ENCODE data around the gene MARK3. TPM values are rescaled to one million over a fixed set of nuclear protein-coding genes. Genes with fewer than 3 reads are reported as not detected.

The MARK3 gene
- total and polyA plus RNA-seq, 10 of the 15 experiments (the other 5 are each of a cell fraction or from before 2014, with no cell fraction given) = 10.7 to 75.1 (median 41.4) TPM

DNA sequence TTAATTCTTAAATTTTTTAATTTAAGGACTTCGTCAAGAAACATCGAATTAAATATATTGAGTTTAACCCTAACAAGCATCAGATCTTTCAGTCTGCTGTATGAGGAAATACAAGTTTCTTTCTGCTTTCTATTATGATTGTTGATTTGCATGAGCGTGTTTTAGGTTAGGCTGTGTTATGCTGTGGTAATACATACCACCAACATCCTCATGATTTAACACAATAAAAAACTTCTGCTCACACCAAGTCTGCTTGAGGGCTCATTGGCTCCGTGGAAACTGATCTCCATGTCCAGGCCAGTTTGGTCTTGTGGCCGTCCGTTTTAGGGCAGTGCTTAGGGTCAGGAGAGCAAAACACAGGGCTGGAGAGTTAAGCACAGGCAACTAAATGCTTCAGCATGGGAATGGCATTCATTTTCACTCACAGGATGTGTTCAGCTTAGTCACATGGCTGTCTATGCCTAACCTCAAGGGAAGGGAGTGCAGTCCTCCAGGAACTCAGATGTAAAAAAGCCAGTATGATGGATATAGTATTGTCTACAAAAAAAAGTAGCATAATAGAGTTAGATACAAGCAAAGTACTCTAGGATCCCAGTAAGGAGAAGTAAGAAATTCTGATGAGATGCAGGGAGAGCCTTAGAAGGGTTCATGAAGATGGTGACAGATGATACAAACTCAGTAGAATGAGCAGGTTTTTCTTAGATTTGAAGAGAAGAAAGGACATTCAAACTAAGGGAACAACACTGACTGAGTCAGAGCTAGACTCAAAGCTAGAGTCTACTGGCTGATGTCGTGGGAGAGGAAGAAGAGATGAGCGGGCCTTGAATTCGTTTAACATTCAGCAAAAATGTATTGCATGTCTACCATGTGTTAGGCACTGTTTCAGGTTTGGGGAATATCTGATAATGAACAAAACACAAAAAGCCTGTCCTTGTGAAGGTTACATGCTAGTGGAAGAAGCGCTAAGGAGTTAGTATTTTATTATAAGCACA is 16.3 kb downstream of the MARK3 start:
- ChIA-PET POLR2A (interaction anchor here (0.7 to 1.5 kb wide), 5 partner anchors 8 to 120 kb away, joined by 3 to 5 read pairs (median 3); partner anchors contain the start of genes EIF5 and MARK3), CTCF (interaction anchor here (11.6 kb wide), 1 partner anchor 9 kb away, joined by 99 read pairs; no protein-coding TSS in a partner anchor), SMC1A (ENCODE audit: uncharacterized antibody, unreplicated experiment) (interaction anchor here (0.7 to 3.5 kb wide), 3 partner anchors 11 to 16 kb away, joined by 4 to 21 read pairs (median 8); no protein-coding TSS in a partner anchor), RAD21 (ENCODE audit: unreplicated experiment) (no interaction called here)
- peak; percentile 56 for FAIRE-seq
- Histone ChIP-seq H3K9me3 (replicated peaks; ENCODE audit: control insufficient read depth, insufficient read depth, low read length) (no peaks in the 10 kb centered on the region), H3K79me2 (ENCODE audit: control insufficient read depth, insufficient read depth, low read length) (peaks cover 82% of the 10 kb centered on the region), H4K20me1 (ENCODE audit: control insufficient read depth, insufficient read depth) (no peaks in the 10 kb centered on the region), H3K4me1 (ENCODE audit: control insufficient read depth, insufficient read depth, low read length) (peaks cover 26% of the 10 kb centered on the region), H3K36me3 (ENCODE audit: control insufficient read depth in 2 of 2, insufficient read depth in 2 of 2, low read length in 1 of 2) (peaks cover 0 to 4% of the 10 kb centered on the region in 2 experiments; a peak in 3 of 4 replicates), H3K27me3 (replicated peaks in 1 of 2; ENCODE audit: control insufficient read depth in 2 of 2, insufficient read depth in 2 of 2, low read length in 1 of 2) (no peaks in the 10 kb centered on the region), H3K27ac (ENCODE audit: control insufficient read depth, insufficient read depth) (peak overlapping the region; percentile 12), H3K4me2 (ENCODE audit: control insufficient read depth, insufficient read depth) (peak overlapping the region; percentile 2; the same call in 1 of the 2 replicates), H3K4me3 (peak overlapping the region; percentile 48; the same call in 1 of the 2 replicates), H3K9ac (ENCODE audit: control insufficient read depth, insufficient read depth, low read length) (no peak overlapping the region), H2AFZ (ENCODE audit: control insufficient read depth, low read depth, low read length) (no peak overlapping the region)
- no peak for DNase-seq (ENCODE audit: low read depth, low spot score)
- intact Hi-C loops (cut with micrococcal nuclease; ENCODE audit: unreplicated experiment) (no loop called here), in situ Hi-C loops (cut with MboI) (no loop called here)
- TSS peak; percentile 31 for BruUV-seq (replicated peaks)
- peak; percentile 79 for ATAC-seq
- WGBS (ENCODE audit: insufficient coverage, insufficient replicate concordance, low lambda C conversion rate, missing lambda C conversion rate) = 29% methylated on average over 10 of the region's 10 CpGs
- no peak for TF ChIP-seq ZNF622 (IDR thresholded peaks at IDR 0.05)
- TF ChIP-seq RAD51 (IDR thresholded peaks at IDR 0.05) = peak; percentile 17; the same call in 1 of the 2 replicates
- peak; percentile 23 for TF ChIP-seq MEF2B (IDR thresholded peaks at IDR 0.05; ENCODE audit: partially characterized antibody, poor library complexity, severe bottlenecking)
- TF ChIP-seq PML (IDR thresholded peaks at IDR 0.05; ENCODE audit: low read length) = no peak
- TF ChIP-seq HDGF (IDR thresholded peaks at IDR 0.05) = peak; percentile 37; the same call in 1 of the 2 replicates
- no peak for TF ChIP-seq CBX3 (IDR thresholded peaks at IDR 0.05; ENCODE audit: borderline replicate concordance, low read depth)
- TF ChIP-seq POLR2AphosphoS2 (IDR thresholded peaks at IDR 0.05; ENCODE audit: low read depth, low read length) = no peak
- no peak for TF ChIP-seq NFYA (IDR thresholded peaks at IDR 0.05; ENCODE audit: borderline replicate concordance, low read depth, low read length)
- no peak for TF ChIP-seq WRNIP1 (IDR thresholded peaks at IDR 0.05; ENCODE audit: borderline replicate concordance, low read depth, low read length)
- TF ChIP-seq RUNX3 (IDR thresholded peaks at IDR 0.05; ENCODE audit: low read length) = peak; percentile 28
- TF ChIP-seq JUNB (IDR thresholded peaks at IDR 0.05) = peak; percentile 20; the same call in 1 of the 2 replicates
- TF ChIP-seq PAX8 (IDR thresholded peaks at IDR 0.05) = no peak
- TF ChIP-seq, protein P1, sequence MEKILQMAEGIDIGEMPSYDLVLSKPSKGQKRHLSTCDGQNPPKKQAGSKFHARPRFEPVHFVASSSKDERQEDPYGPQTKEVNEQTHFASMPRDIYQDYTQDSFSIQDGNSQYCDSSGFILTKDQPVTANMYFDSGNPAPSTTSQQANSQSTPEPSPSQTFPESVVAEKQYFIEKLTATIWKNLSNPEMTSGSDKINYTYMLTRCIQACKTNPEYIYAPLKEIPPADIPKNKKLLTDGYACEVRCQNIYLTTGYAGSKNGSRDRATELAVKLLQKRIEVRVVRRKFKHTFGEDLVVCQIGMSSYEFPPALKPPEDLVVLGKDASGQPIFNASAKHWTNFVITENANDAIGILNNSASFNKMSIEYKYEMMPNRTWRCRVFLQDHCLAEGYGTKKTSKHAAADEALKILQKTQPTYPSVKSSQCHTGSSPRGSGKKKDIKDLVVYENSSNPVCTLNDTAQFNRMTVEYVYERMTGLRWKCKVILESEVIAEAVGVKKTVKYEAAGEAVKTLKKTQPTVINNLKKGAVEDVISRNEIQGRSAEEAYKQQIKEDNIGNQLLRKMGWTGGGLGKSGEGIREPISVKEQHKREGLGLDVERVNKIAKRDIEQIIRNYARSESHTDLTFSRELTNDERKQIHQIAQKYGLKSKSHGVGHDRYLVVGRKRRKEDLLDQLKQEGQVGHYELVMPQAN (conservative IDR thresholded peaks at IDR 0.05) = no peak
- TF ChIP-seq ZNF687 (IDR thresholded peaks at IDR 0.05) = peak; percentile 72; the same call in 1 of the 2 replicates
- peak; percentile 53; the same call in 1 of the 3 replicates for TF ChIP-seq POU2F2 (IDR thresholded peaks at IDR 0.05; ENCODE audit: borderline replicate concordance, low read depth, low read length)

All from GM12878 (cell line).